ACHN (cell line): Measurements from ENCODE around the gene IFNG-AS1.
A peak's percentile ranks its signal among the peaks of the same experiment; 100 is the strongest.

ENCODE experiments used
- DNase-seq: peaks from one replicate; pipeline ENCODE4 v3.0.0-alpha.2; 2015
- in situ Hi-C: cut with HindIII; loops from 2 replicates; pipeline ENCODE4 v1.10.0; 2017; ENCODE audit warnings: low sequenced_read_pairs, low pct_ligation_motif_present, low pct_unique_long_range_greater_than_20kb

The IFNG-AS1 gene

DNA sequence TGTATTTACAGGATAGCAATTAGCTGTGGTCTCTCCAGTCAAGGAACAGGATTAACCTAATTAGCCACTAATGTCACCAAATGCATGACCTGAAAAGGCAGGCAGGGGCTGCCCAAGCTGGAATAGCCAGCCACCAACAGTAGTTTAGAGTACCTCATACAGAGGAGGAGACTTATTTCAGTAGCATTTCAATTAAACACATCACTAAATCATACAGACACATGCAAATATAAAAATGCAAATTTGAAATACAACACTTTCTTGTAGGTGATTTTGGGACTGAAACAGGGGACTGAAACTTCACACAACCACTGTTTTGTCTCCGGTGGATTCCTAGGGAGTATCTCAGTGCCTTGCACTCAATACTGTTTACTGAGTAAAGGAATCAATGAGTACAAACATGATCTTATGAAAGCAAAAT, 636 bp upstream of the IFNG-AS1 start:
- no peak for DNase-seq

DNA sequence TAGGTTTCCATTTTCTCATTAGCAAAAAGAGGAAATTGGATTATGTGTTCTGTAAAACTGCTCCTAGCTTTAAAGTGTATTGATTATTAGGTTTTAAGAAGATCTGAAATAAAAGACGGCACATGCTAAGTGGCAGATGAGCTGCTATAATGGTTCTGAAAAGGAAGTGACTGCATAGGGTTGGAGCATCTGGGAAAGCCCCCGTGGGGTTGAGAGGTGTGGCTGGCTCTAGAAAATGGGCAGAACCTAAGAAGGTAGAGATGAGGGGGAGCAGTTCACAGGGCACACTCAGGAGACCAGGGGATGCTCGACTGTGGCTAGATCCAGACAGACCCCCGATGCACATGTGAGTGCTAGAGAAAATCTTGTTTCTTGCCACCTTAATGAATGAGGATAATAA, 1.9 kb downstream of the IFNG-AS1 start:
- DNase-seq, result no peak
- in situ Hi-C loops, result no loop called here

More for the DNA sequence above, 636 bp upstream of the IFNG-AS1 start:
- in situ Hi-C loops, result no loop called here

DNA sequence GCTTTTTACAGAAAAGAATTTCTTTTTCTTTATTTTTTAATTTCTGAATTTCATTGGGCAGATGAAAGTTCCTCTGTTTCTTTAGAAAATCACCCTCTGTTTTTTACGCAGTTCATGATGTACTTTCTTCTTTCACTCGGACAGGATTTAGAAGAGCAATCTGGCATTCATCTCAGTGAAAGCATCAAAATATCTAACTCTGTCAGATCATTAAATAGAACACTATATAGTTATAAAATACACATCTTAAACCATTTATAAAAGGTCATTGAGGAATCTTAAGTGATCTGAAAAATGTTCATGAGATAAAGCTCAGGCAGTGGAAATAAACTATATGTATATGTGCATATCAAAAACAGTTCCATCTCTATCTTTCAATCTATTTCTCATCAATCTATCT, 3.9 kb downstream of the IFNG-AS1 start:
- no peak for DNase-seq
- in situ Hi-C loops, result no loop called here

DNA sequence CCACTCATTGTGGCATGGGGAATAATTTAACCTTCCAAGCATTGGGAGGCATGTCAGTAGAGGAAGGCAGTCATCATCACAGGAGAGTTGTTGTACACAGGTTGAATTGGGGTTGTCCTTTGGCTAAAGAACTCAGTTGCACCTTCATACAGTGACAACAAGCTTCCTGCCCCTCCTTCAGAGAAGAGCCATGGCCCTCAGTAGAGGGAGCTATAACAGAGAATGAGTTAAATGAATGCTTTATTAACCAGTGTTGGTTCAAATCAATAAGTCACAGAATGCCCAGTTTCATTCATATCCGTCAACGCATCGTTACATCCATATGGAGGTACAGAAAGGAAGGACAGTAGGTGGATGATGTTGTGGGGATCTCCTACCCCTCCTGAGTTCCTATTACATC, 4.8 kb downstream of the IFNG-AS1 start:
- DNase-seq, result no peak
- in situ Hi-C loops, result no loop called here

DNA sequence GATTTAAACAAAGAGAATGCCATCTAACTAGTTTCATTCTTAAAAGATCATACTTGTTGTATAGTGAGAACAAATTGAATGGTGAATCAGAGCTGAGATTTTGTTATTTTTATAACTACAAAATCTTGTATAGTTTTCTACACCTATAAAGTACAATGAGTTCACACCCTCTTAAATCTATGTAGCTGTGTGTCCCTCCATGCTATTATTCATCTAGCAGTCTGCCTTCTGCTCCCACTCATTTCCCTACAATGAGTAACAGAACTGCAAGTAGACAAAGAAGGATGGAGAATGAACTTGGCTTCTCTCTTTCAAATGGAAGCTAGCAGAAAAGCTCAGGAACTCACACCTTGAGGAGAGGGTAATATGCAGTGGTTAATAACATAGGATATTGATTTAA, 7.1 kb downstream of the IFNG-AS1 start:
- in situ Hi-C loops, result no loop called here
- no peak for DNase-seq

DNA sequence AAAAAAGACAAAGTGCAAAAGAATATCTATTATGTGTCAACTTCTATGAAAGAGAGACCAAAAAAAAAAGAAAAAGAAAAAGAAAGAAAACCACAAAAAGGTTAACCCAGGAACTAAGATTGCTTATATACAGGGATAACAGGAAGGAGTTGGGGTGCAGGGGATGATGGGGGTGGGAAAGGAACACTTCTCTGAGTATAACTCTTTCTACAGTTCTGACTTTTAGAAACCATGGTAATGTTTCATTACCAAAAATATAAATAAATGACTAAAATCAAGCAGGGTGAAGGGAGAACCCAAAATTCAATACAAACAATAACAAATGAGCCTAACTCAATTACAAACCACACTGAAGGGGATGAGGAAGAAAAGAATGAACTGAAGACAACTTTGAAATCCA, 9.1 kb downstream of the IFNG-AS1 start:
- DNase-seq, result no peak
- in situ Hi-C loops, result no loop called here

DNA sequence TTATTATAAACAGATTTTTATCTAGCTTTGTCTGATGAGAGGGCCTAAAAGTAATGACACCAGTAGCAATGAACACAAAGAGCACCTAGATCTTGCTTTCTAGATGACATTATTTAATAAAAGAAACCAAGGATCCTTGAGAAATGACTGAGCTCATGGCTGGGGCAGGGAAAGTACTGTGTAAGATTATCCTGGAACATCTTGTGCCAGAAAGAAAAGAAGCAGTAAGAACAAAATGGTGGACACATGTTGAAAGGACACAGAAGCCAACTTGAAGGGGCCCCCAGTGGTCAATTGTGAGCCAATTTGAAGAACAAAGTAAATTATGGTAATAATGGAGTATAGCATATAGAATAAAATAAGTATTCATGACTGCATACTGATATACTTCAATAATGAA, 10.0 kb downstream of the IFNG-AS1 start:
- no peak for DNase-seq
- in situ Hi-C loops, result no loop called here

DNA sequence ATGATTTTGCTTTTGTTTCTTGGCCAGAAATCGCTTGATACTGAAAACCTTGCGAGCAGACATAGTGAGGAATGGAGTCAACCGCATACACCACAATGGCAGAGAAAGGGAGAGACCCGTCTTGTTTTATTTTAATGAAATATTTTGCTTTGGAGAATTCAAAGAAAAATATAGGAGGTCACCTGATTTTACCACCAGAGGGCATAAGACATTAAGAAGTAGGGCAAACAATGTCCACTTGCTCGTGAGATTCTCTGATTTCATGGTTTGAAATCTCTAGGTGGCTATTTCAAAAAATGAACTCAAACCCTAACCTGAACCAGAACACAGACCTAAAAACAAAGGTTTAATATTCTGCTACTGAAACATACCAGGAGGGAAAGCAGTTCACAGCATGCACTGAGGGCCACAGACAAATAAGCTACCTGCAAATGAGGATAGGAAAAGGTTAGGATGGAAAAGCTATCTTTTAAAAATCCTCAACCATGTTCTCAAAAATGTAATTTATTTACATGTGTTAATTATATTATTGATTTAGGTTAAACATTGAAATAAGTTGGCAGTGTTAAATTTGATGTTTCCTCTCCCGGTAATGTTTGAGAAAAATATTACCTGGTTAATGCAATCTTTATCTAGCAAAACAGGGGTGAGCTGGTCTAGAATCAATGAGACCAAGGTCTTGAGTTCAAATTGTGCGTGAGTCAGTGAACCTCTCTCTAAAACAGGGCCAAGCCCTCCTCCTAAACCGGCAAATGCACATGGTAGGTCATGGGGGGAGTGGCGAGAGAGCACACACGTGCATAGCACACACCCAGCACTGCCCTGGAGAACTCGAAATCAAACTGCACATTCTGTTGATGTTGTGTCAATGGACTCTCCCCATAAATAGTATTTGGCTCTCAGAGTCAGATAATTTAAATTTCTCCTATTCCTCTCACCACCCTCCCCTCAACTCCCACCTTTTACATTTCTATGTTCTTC, 12.5 kb downstream of the IFNG-AS1 start:
- peak; percentile 48 for DNase-seq
- in situ Hi-C loops, result no loop called here

DNA sequence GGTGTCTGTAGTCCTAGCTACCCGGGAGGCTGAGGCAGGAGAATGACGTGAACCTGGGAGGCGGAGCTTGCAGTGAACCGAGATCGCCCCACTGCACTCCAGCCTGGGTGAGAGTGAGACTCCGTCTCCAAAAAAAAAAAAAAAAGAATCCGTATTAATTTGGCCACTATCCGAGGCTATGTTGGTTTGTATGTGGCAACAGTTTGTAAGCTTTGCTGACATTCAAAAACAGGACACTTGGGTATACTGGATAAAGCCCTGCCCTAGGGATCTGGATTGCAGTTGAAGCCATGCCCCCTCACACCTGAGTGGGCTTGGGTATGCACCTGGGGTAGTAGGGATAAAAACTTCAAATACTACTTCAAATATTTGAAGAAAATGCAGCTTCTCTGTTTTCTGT, 14.5 kb downstream of the IFNG-AS1 start:
- no peak for DNase-seq
- in situ Hi-C loops, result no loop called here

DNA sequence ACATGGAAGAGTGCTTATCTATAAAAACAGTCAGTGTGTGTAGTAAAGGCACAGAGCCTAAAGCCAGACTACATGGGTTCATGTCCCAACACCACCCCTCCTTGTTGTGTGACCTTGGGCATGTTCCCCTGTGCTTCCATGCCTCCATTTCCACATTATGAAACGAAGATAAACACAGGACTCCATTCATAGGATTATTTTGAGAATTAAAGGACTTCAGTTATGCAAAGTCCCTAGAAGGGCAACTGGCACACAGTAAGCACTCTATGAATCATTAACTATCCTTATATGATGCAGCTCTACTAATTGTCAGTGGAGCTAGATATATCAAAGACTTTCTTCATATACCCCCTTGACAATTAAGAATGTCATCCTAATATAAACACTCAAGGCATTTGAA, 17.8 kb downstream of the IFNG-AS1 start:
- no peak for DNase-seq
- in situ Hi-C loops, result no loop called here

DNA sequence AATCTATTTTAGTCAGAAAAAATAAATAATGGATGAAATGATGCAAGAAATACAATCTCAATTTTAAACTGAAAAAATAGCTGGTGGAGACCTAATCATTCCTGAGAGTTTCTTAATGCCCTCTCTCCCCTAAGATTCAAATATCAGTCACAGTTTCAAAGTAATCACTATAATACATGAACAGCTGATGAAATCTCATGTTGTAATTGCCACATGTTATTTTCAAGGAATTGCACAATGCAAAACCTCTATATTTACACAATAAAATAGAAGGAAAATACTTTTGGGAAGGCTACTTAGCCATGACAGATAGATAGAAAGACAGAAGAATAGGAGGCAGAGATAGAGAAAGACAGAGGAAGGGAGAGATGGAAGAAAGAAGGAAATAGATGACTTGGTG, 18.2 kb downstream of the IFNG-AS1 start:
- DNase-seq, result no peak
- in situ Hi-C loops, result no loop called here

DNA sequence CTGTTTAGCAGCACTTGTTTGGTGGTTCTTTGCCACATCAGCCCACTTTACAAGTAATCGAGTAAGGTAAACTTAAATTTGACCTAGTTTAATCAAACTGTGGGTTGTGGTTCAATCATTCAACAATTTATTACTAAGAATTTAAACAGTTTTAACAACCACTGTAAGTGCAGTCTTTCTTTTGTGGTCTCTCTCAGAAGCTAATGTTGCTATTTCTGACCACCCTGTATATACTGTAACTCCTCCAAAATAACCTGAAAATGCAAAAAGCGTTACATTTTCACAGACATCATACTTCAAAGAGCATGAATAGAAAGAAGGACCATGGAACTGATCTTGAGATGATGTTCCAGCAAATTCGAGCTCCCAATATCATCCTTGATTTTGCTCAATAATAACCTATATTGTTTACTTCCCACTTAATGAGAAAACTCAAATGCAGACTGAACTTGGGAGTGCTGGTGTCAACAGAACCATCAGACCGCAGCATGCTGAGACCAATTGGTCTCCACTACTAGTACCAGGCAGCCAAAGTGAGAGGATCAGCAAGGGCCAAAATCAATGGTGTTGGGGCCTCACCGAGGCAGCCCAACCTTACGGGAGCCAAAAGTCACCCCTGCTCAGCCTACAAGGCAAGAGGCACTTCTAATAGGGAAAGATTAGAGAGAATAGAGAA, 22.1 kb downstream of the IFNG-AS1 start:
- in situ Hi-C loops, result no loop called here
- no peak for DNase-seq

DNA sequence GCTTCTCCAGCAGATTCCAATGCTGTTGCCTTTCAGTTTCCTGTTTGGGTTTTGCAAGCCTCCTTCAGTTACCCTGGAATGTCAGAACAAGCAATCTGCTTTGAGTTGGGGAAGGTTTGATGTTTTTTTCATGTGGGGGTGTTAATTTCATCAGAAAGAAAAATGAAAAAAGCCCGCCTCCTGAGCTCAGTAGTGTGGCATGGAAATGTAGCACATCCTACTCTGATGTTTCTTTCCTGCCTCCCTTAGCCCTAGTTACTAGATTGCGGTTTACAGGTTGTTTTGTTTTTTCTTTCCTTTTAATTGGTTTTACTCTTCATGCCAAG, 22.6 kb downstream of the IFNG-AS1 start:
- in situ Hi-C loops, result no loop called here
- DNase-seq, result no peak

DNA sequence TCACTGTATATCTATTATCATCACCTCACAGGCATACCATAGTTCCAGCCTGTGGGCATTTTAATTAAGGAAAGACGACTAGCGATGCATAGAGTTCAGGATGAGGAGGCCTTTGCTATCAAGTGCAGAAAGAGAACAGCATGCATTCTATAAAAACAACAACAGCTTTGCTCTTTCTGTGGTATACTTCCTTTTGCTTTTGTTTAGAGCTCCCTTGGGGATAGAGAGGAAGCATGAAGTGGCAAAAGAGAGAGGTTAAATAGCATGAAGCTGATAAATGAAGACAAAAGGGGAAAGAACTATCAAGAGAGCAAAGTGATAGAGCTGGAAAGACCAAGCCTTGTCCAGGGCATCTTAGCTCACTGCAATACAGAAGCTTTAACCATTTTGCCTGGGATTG, 23.5 kb downstream of the IFNG-AS1 start:
- no peak for DNase-seq

DNA sequence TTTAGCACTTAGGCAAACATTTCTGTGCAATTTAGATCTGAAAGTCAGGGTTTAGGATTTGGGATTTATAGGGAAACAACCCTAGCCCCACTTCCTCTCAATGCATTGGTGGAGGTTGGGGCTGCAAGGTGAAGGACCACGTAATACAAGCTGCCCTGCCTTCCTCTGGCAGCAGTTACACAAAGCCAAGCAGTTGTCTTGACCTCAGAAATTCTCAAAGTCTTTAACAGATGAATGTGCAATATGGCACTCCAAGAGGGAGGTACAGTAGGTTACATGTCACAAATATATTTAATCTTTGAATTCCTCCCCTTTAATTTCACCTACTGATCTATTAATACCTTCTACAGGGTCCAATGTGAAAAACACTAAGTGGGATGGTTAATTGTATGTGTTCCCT, 23.9 kb downstream of the IFNG-AS1 start:
- DNase-seq, result no peak
- in situ Hi-C loops, result no loop called here

More for the DNA sequence above, 23.5 kb downstream of the IFNG-AS1 start:
- in situ Hi-C loops, result no loop called here

DNA sequence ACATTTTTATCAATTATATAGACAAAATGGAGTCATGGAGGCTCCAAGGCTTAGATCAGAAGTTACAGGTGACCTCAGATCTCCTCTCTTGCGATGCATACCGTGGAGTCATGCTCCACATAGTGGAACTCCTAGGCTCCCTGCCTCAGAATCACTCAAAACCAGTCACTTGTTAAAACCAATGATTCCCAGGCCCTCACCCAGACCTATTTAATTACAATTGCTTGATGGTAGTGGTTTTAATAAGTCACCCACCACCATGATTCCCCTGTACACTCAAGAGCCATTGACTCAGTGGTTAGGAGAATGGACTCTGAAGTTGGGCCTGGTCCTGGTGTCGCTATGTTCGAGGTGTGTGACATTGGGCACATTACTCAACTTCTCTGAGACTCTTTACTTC, 26.9 kb downstream of the IFNG-AS1 start:
- in situ Hi-C loops, result no loop called here
- DNase-seq, result no peak

DNA sequence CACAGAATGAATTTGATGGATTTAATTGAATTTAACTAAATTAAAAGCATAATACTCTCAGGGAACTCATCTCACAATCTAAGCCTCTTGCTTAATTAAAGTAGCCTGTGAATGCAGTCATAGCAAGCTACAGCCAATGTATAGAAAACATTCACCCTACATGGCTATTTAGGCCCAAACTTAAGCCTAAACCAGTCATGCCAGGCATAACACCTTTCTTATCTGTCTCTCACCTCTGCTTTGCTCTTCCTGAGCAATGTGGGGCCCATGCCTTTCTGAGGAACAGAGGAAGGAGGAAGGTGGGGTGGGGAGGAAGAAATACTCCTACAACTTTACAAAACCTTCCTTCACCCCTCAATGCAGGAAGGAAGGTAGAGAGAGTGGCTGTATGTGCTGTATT, 29.1 kb downstream of the IFNG-AS1 start:
- in situ Hi-C loops, result no loop called here
- DNase-seq, result no peak

DNA sequence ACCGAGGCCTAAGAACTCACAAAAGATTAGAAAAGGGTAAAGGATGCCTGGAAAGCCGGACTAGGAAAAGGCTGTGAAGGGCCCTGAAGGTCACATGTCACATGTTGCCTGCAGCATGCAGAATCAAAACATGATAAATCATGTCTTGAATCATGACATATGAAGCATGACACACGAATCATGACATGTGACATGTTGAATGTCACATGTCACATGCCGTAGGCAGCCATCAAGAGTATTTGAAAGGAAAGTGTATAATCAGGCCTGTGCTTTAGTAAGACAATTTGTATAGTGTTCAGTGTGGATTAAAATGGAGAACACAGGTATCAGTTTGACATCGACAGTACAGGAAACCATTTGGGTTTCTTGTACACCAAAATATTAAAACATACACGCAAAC, 30.8 kb downstream of the IFNG-AS1 start:
- in situ Hi-C loops, result no loop called here
- DNase-seq, result no peak

DNA sequence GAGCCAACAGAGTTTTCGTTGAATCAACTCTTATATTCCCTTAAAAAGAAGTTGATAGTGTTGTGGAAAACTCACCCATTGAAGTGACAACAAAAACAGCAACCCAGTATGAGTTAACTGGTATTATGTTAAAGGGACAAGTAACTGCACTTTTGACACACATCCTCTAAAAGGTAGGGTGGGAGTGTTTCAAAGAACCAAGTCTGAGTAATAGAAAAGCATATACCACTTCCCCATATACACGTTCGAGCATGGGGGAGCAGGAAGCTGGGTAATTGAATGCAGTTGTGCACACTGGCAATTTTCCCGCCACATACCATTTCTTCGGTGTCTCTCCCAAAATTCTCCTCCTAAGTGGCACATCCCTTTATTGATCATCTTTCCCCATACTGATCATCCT, 31.5 kb downstream of the IFNG-AS1 start:
- DNase-seq, result no peak
- in situ Hi-C loops, result no loop called here

DNA sequence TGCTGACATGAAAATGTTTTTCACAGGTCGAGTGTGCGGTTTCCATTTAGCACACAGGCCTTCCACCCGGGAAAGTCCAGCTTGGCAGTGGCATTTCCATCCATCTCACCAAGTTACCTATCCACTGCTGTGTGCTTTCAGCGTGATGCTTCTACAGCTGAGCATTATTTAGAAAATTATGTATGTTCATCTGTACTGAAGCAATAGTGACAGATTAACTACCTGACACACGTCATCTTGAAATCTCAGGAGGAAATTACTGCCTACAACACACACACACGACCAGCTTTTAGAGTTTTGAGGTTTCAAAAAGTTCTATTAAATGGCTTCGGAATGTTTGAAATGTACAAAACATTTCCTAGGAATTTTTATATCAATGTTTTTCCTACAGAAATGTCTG, 39.4 kb downstream of the IFNG-AS1 start:
- in situ Hi-C loops, result no loop called here
- DNase-seq, result no peak
